HEK293 (cell line): Measurements from ENCODE around the gene SLC25A42.

Source experiments
- HOXA7 ChIP-seq: sonication (generic); formaldehyde crosslinking; IDR thresholded peaks from 2 replicates; pipeline ENCODE4 v1.8.1; 2022; ENCODE audit warnings: missing genetic modification reagents, borderline replicate concordance
- KLF10 ChIP-seq: fragments of 450-650 bp; IDR thresholded peaks from 2 replicates; pipeline ENCODE4 v1.5.1; 2018; ENCODE audit warnings: missing biosample characterization, mild to moderate bottlenecking, missing genetic modification characterization
- KLF7 ChIP-seq: fragments of 450-650 bp; formaldehyde crosslinking; IDR thresholded peaks from 2 replicates; pipeline ENCODE4 v1.5.1; 2016; ENCODE audit warnings: missing biosample characterization, missing genetic modification characterization, borderline replicate concordance
- KLF9 ChIP-seq: fragments of 450-650 bp; formaldehyde crosslinking; IDR thresholded peaks from 2 replicates; pipeline ENCODE4 v1.5.1; 2016; ENCODE audit warnings: missing biosample characterization, missing genetic modification characterization, low read depth
- REPIN1 ChIP-seq: fragments of 450-650 bp; formaldehyde crosslinking; IDR thresholded peaks from 2 replicates; pipeline ENCODE4 v1.5.1; 2017; ENCODE audit warnings: missing biosample characterization, missing genetic modification characterization, low read depth
- ZBTB17 ChIP-seq: fragments of 450-650 bp; formaldehyde crosslinking; IDR thresholded peaks from 2 replicates; pipeline ENCODE4 v1.5.1; 2016; ENCODE audit warnings: missing biosample characterization, missing genetic modification characterization
- ZFP69B ChIP-seq: fragments of 450-650 bp; formaldehyde crosslinking; IDR thresholded peaks from 2 replicates; pipeline ENCODE4 v1.5.1; 2016; ENCODE audit warnings: missing biosample characterization, missing genetic modification characterization
- ZNF112 ChIP-seq: fragments of 450-650 bp; formaldehyde crosslinking; IDR thresholded peaks from 2 replicates; pipeline ENCODE4 v1.5.0; 2017; ENCODE audit warnings: missing biosample characterization, missing genetic modification characterization
- ZNF148 ChIP-seq: fragments of 450-650 bp; formaldehyde crosslinking; IDR thresholded peaks from 2 replicates; pipeline ENCODE4 v1.5.0; 2017; ENCODE audit warnings: missing biosample characterization, missing genetic modification characterization, borderline replicate concordance
- ZNF157 ChIP-seq: fragments of 450-650 bp; formaldehyde crosslinking; IDR thresholded peaks from 2 replicates; pipeline ENCODE4 v1.5.1; 2016; ENCODE audit warnings: missing biosample characterization, missing genetic modification characterization
- ZNF274 ChIP-seq, 2 experiments: fragments of 200-500 bp in 1 of 2; fragments of 450-650 bp in 1 of 2; sonication (Bioruptor generic) in 1 of 2; formaldehyde crosslinking in 1 of 2; IDR thresholded peaks; 2 replicates each; pipeline versions ENCODE4 v1.5.1 to v1.6.1; 2014 to 2016; ENCODE audit warnings: borderline replicate concordance in 1 of 2, inconsistent platforms in 1 of 2, low read length in 1 of 2, missing biosample characterization in 1 of 2, missing genetic modification characterization in 1 of 2
- ZNF280D ChIP-seq: fragments of 450-650 bp; formaldehyde crosslinking; IDR thresholded peaks from 2 replicates; pipeline ENCODE4 v1.5.1; 2016; ENCODE audit warnings: missing biosample characterization, missing genetic modification characterization
- ZNF311 ChIP-seq: fragments of 450-650 bp; formaldehyde crosslinking; IDR thresholded peaks from 2 replicates; pipeline ENCODE4 v1.5.1; 2017; ENCODE audit warnings: missing biosample characterization, missing genetic modification characterization, borderline replicate concordance
- ZNF341 ChIP-seq: fragments of 450-650 bp; formaldehyde crosslinking; IDR thresholded peaks from 2 replicates; pipeline ENCODE4; 2016; ENCODE audit warnings: low read depth, missing biosample characterization, missing genetic modification characterization
- ZNF426 ChIP-seq: fragments of 450-650 bp; formaldehyde crosslinking; IDR thresholded peaks from 2 replicates; pipeline ENCODE4 v1.5.1; 2017; ENCODE audit warnings: missing biosample characterization, missing genetic modification characterization, mild to moderate bottlenecking, inconsistent platforms, moderate library complexity
- ZNF473 ChIP-seq: fragments of 450-650 bp; formaldehyde crosslinking; IDR thresholded peaks from 2 replicates; pipeline ENCODE4 v1.5.1; 2017; ENCODE audit warnings: missing biosample characterization, missing genetic modification characterization
- ZNF621 ChIP-seq: fragments of 450-650 bp; formaldehyde crosslinking; IDR thresholded peaks from 2 replicates; pipeline ENCODE4 v1.5.1; 2017; ENCODE audit warnings: missing biosample characterization, missing genetic modification characterization
- ZNF707 ChIP-seq: fragments of 450-650 bp; formaldehyde crosslinking; IDR thresholded peaks from 2 replicates; pipeline ENCODE4 v1.5.1; 2016; ENCODE audit warnings: missing biosample characterization, missing genetic modification characterization
- ZSCAN30 ChIP-seq: fragments of 450-650 bp; IDR thresholded peaks from 2 replicates; pipeline ENCODE4 v1.5.1; 2018; ENCODE audit warnings: missing biosample characterization, mild to moderate bottlenecking, missing genetic modification characterization, moderate library complexity
- TF ChIP-seq, protein P1 (sequence below): fragments of 450-650 bp; formaldehyde crosslinking; IDR thresholded peaks from 2 replicates; pipeline ENCODE4 v1.5.1; 2016; ENCODE audit warnings: missing biosample characterization, missing genetic modification characterization
- TF ChIP-seq, protein P2 (sequence below): fragments of 450-650 bp; formaldehyde crosslinking; IDR thresholded peaks from 2 replicates; pipeline ENCODE4 v1.5.1; 2016; ENCODE audit warnings: missing biosample characterization, missing genetic modification characterization

The SLC25A42 gene

GRCh38 chr19:19074196-19074882 lies 10.5 kb downstream of the SLC25A42 start (continued):
- TF ChIP-seq ZNF280D (tag by site-specific recombination) (no peak), ZFP69B (tag by site-specific recombination) (peak; percentile 90), KLF7 (tag by site-specific recombination) (no peak), REPIN1 (tag by site-specific recombination) (no peak), ZNF148 (tag by site-specific recombination) (no peak), ZNF341 (tag by site-specific recombination) (no peak), ZNF621 (tag by site-specific recombination) (no peak), ZBTB17 (tag by site-specific recombination) (0 out of 2 replicates have a peak, but pooled peaks have one; percentile 20), ZNF274 (IDR thresholded peaks at IDR 0.05; ENCODE audit: low read length) (no peak), ZNF274 (tag by site-specific recombination; IDR thresholded peaks at IDR 0.05; ENCODE audit: borderline replicate concordance) (no peak), ZNF707 (no peak), KLF9 (tag by site-specific recombination) (no peak), ZNF157 (tag by site-specific recombination) (no peak), HOXA7 (no peak), KLF10 (tag by site-specific recombination) (no peak), ZSCAN30 (tag by site-specific recombination) (no peak), ZNF473 (tag by site-specific recombination) (no peak), ZNF112 (tag by site-specific recombination) (no peak), ZNF311 (tag by site-specific recombination) (no peak), ZNF426 (tag by site-specific recombination) (no peak)
- TF ChIP-seq, protein P1, sequence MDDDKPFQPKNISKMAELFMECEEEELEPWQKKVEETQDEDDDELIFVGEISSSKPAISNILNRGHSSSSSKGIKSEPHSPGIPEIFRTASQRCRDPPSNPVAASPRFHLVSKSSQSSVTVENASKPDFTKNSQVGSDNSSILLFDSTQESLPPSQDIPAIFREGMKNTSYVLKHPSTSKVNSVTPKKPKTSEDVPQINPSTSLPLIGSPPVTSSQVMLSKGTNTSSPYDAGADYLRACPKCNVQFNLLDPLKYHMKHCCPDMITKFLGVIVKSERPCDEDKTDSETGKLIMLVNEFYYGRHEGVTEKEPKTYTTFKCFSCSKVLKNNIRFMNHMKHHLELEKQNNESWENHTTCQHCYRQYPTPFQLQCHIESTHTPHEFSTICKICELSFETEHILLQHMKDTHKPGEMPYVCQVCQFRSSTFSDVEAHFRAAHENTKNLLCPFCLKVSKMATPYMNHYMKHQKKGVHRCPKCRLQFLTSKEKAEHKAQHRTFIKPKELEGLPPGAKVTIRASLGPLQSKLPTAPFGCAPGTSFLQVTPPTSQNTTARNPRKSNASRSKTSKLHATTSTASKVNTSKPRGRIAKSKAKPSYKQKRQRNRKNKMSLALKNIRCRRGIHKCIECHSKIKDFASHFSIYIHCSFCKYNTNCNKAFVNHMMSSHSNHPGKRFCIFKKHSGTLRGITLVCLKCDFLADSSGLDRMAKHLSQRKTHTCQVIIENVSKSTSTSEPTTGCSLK (tag by site-specific recombination), result no peak
- TF ChIP-seq, protein P2, sequence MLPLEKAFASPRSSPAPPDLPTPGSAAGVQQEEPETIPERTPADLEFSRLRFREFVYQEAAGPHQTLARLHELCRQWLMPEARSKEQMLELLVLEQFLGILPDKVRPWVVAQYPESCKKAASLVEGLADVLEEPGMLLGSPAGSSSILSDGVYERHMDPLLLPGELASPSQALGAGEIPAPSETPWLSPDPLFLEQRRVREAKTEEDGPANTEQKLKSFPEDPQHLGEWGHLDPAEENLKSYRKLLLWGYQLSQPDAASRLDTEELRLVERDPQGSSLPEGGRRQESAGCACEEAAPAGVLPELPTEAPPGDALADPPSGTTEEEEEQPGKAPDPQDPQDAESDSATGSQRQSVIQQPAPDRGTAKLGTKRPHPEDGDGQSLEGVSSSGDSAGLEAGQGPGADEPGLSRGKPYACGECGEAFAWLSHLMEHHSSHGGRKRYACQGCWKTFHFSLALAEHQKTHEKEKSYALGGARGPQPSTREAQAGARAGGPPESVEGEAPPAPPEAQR (tag by site-specific recombination), result no peak
- TF ChIP-seq, all 188 proteins: peak for 15
